Caco-2 (cell line): ENCODE data around the gene TENM4. TPM values are rescaled to one million over a fixed set of nuclear protein-coding genes. Genes with fewer than 3 reads are reported as not detected.

ENCODE experiments used
- BruUV-seq: library from RNA; stranded (reverse); fragments of 400-500 nt; replicated peaks from 2 replicates; lab custom pipeline; 2021; lab: Mats Ljungman, UMichigan
- CTCF ChIA-PET: fragments of 300-600 bp; sonication (Branson Sonifier 250); formaldehyde crosslinking; loops from one replicate; lab custom pipeline; 2022; ENCODE audit warnings: antibody characterized with exemption; lab: Charles Lee
- POLR2A ChIA-PET: fragments of 300-600 bp; sonication (Branson Sonifier 250); formaldehyde crosslinking; loops from one replicate; lab custom pipeline; 2022; ENCODE audit warnings: antibody characterized with exemption; lab: Charles Lee
- DNase-seq, 2 experiments: peaks; one replicate each; pipeline versions ENCODE4 v3.0.0 to v3.0.0-alpha.2; 2020 to 2022
- H3K27me3 ChIP-seq: replicated peaks from 2 replicates; pipeline ENCODE4 v1.6.0; 2011; ENCODE audit warnings: low read length; ENCODE audit not compliant: control insufficient read depth, insufficient read depth
- H3K36me3 ChIP-seq: 2 replicates; pipeline ENCODE4 v1.5.1; 2011; ENCODE audit warnings: low read length; ENCODE audit not compliant: control insufficient read depth, insufficient read depth
- H3K4me1 ChIP-seq: fragments of 250-450 bp; sonication (Bioruptor Pico); 2 replicates; pipeline ENCODE4 v1.5.1; 2020; ENCODE audit warnings: mild to moderate bottlenecking
- H3K4me3 ChIP-seq: 2 replicates; pipeline ENCODE4 v1.5.1; 2011; ENCODE audit warnings: low read depth, mild to moderate bottlenecking, control low read depth, low read length
- H3K9me3 ChIP-seq: fragments of 250-450 bp; sonication (Bioruptor Pico); 2 replicates; pipeline ENCODE4 v1.5.1; 2020; ENCODE audit warnings: mild to moderate bottlenecking, moderate library complexity
- H3K27ac Mint-ChIP-seq: one replicate; pipeline ENCODE4 v1.8.0; 2022; ENCODE audit warnings: mixed read lengths; ENCODE audit not compliant: unreplicated experiment
- H3K27me3 Mint-ChIP-seq: one replicate; pipeline ENCODE4 v1.8.0; 2022; ENCODE audit warnings: mixed read lengths; ENCODE audit not compliant: insufficient read depth, unreplicated experiment
- H3K36me3 Mint-ChIP-seq: one replicate; pipeline ENCODE4 v1.8.0; 2022; ENCODE audit warnings: mild to moderate bottlenecking, mixed read lengths; ENCODE audit not compliant: insufficient read depth, unreplicated experiment
- H3K4me1 Mint-ChIP-seq: one replicate; pipeline ENCODE4 v1.8.0; 2022; ENCODE audit warnings: low read depth, mixed read lengths; ENCODE audit not compliant: unreplicated experiment
- H3K4me3 Mint-ChIP-seq: one replicate; pipeline ENCODE4 v1.8.0; 2022; ENCODE audit warnings: mild to moderate bottlenecking, moderate library complexity, mixed read lengths; ENCODE audit not compliant: unreplicated experiment
- H3K9me3 Mint-ChIP-seq: one replicate; pipeline ENCODE4 v1.8.0; 2022; ENCODE audit warnings: mixed read lengths; ENCODE audit not compliant: unreplicated experiment
- intact Hi-C: fragments of 100-400 bp; cut with micrococcal nuclease; formaldehyde crosslinking; loops from one replicate; pipeline ENCODE4 v1.10.0; 2022; ENCODE audit not compliant: unreplicated experiment
- total RNA-seq: library from RNA; stranded (reverse); gene quantifications from 2 replicates; pipeline ENCODE4 v1.2.3, GENCODE V29; 2022
- TF ChIP-seq, protein P1 (sequence below), 2 experiments: fragments of 200-600 bp in 1 of 2; IDR thresholded peaks; 1 replicate in 1 of 2; 2 replicates in 1 of 2; pipeline versions ENCODE4 v1.5.1 to v1.8.0; 2011 to 2022; ENCODE audit warnings: antibody characterized with exemption in 1 of 2, control low read depth in 1 of 2, inconsistent platforms in 1 of 2, low read depth in 1 of 2, low read length in 1 of 2, mild to moderate bottlenecking in 1 of 2, moderate library complexity in 1 of 2; ENCODE audit not compliant: insufficient read depth in 1 of 2, severe bottlenecking in 1 of 2, unreplicated experiment in 1 of 2

TENM4 gene
- total RNA-seq, 1 experiment from 2014 or later = 1.1 TPM

DNA sequence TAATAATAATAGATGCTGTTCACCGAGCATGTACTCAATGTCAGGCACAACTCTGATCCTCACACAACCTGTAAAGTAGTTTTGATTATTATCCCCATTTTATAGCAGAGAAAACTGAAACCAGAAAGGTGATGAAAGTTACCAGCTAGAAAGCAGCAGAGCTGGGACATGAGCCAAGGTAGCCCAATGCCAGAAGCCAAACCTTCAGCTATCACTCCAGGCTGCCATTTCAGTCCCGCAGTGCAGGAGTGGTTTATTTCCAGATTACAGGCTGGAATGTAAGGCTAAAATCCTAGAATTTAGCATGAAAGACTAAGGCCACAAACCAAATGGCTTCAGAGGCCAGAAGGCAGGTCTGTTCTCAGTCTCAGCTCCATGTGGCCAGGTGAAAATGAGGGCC lies 108.8 kb downstream of the TENM4 start:
- CTCF ChIA-PET = no interaction called here

DNA sequence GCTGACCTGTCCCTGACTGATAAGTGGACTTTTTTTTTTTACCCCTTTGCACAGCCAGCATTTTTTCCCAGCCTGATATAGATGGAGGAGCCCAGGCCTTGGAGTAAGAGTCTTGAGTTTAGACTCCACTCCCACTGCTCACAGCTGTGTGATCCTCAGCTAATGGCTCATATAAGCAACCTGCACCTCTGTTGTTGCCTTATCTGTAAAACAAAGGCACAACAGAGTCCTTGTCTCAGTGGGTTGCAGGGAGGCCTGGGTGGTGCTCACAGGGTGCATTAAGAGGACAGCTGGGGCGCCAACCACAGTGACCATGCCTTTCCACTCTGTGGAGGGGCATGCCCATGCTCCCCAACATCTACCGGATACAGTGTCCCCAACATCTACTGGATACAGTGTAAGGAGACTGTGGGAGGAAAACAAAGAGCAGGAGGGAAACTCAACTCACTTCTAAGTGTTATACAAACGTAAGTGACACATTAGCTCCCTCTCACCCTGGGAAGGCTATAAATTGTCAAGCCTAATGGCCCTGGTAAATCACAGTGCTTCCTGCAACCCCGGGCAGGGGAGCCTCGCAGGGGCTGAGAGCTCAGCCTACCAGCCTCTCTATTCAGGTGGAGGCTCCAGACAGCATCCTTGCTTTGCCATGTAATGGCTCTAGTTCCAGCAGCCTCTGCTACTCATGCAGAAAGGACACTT lies 109.5 kb downstream of the TENM4 start:
- Mint-ChIP-seq H3K27me3 (peaks cover 35% of the 10 kb centered on the region), H3K4me1 (no peaks in the 10 kb centered on the region), H3K27ac (no peak overlapping the region), H3K4me3 (no peak overlapping the region), H3K36me3 (no peaks in the 10 kb centered on the region), H3K9me3 (no peaks in the 10 kb centered on the region)
- Histone ChIP-seq H3K4me1 (no peaks in the 10 kb centered on the region), H3K4me3 (no peak overlapping the region), H3K9me3 (no peaks in the 10 kb centered on the region), H3K27me3 (peaks cover 1% of the 10 kb centered on the region; the same call in 1 of the 2 replicates), H3K36me3 (no peaks in the 10 kb centered on the region)
- no TSS peak for BruUV-seq
- CTCF ChIA-PET = no interaction called here
- TF ChIP-seq, protein P1, sequence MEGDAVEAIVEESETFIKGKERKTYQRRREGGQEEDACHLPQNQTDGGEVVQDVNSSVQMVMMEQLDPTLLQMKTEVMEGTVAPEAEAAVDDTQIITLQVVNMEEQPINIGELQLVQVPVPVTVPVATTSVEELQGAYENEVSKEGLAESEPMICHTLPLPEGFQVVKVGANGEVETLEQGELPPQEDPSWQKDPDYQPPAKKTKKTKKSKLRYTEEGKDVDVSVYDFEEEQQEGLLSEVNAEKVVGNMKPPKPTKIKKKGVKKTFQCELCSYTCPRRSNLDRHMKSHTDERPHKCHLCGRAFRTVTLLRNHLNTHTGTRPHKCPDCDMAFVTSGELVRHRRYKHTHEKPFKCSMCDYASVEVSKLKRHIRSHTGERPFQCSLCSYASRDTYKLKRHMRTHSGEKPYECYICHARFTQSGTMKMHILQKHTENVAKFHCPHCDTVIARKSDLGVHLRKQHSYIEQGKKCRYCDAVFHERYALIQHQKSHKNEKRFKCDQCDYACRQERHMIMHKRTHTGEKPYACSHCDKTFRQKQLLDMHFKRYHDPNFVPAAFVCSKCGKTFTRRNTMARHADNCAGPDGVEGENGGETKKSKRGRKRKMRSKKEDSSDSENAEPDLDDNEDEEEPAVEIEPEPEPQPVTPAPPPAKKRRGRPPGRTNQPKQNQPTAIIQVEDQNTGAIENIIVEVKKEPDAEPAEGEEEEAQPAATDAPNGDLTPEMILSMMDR (IDR thresholded peaks at IDR 0.05; ENCODE audit: insufficient read depth in 1 of 2, low read depth in 1 of 2, low read length in 1 of 2, severe bottlenecking in 1 of 2, unreplicated experiment in 1 of 2) = no peak
- POLR2A ChIA-PET = no interaction called here
- no peak for DNase-seq
- intact Hi-C loops = no loop called here

More for the DNA sequence above, 108.8 kb downstream of the TENM4 start:
- Mint-ChIP-seq H3K4me3 (no peak overlapping the region), H3K27ac (no peak overlapping the region), H3K27me3 (peaks cover 33% of the 10 kb centered on the region), H3K4me1 (no peaks in the 10 kb centered on the region), H3K9me3 (no peaks in the 10 kb centered on the region), H3K36me3 (no peaks in the 10 kb centered on the region)
- TF ChIP-seq, protein P1 (IDR thresholded peaks at IDR 0.05; ENCODE audit: insufficient read depth in 1 of 2, low read depth in 1 of 2, low read length in 1 of 2, severe bottlenecking in 1 of 2, unreplicated experiment in 1 of 2) = no peak
- Histone ChIP-seq H3K36me3 (no peaks in the 10 kb centered on the region), H3K27me3 (peaks cover 1% of the 10 kb centered on the region; the same call in 1 of the 2 replicates), H3K4me3 (no peak overlapping the region), H3K9me3 (no peaks in the 10 kb centered on the region), H3K4me1 (no peaks in the 10 kb centered on the region)
- DNase-seq = no peak
- BruUV-seq = no TSS peak
- POLR2A ChIA-PET = no interaction called here
- intact Hi-C loops = no loop called here

DNA sequence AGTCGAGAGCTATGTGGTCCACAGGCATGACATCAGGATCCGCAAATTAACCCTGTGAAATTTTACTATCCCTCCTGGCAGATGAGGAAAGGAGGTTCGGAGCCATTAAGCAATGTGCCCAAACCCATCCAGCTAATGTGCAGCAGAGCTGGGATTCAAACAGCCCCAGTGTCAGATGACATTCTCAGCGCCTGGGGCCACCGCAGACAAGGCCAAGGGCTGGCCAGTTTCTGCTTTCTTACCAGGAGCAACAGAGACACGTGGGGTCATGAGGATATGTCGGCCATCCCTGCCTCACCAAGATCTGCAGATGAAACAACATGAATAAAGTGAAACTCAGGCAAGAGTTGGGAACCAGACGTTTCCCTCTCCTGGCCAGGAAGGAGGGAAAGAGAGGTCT lies 110.2 kb downstream of the TENM4 start:
- Mint-ChIP-seq H3K4me1 (no peaks in the 10 kb centered on the region), H3K27ac (no peak overlapping the region), H3K36me3 (no peaks in the 10 kb centered on the region), H3K27me3 (peaks cover 38% of the 10 kb centered on the region), H3K4me3 (no peak overlapping the region), H3K9me3 (no peaks in the 10 kb centered on the region)
- Histone ChIP-seq H3K9me3 (no peaks in the 10 kb centered on the region), H3K4me1 (no peaks in the 10 kb centered on the region), H3K36me3 (no peaks in the 10 kb centered on the region), H3K4me3 (no peak overlapping the region), H3K27me3 (peaks cover 1% of the 10 kb centered on the region; the same call in 1 of the 2 replicates)
- ChIA-PET POLR2A (no interaction called here), CTCF (no interaction called here)
- BruUV-seq = no TSS peak
- TF ChIP-seq, protein P1 (IDR thresholded peaks at IDR 0.05; ENCODE audit: insufficient read depth in 1 of 2, low read depth in 1 of 2, low read length in 1 of 2, severe bottlenecking in 1 of 2, unreplicated experiment in 1 of 2) = no peak
- intact Hi-C loops = no loop called here
- DNase-seq = no peak
